ENCODE data around the gene RPL3. TPM values are rescaled to one million over a fixed set of nuclear protein-coding genes. Genes with fewer than 3 reads are reported as not detected.

Gene RPL3
- polyA plus RNA-seq, 2 donors: 1,521 to 2,885 TPM

DNA sequence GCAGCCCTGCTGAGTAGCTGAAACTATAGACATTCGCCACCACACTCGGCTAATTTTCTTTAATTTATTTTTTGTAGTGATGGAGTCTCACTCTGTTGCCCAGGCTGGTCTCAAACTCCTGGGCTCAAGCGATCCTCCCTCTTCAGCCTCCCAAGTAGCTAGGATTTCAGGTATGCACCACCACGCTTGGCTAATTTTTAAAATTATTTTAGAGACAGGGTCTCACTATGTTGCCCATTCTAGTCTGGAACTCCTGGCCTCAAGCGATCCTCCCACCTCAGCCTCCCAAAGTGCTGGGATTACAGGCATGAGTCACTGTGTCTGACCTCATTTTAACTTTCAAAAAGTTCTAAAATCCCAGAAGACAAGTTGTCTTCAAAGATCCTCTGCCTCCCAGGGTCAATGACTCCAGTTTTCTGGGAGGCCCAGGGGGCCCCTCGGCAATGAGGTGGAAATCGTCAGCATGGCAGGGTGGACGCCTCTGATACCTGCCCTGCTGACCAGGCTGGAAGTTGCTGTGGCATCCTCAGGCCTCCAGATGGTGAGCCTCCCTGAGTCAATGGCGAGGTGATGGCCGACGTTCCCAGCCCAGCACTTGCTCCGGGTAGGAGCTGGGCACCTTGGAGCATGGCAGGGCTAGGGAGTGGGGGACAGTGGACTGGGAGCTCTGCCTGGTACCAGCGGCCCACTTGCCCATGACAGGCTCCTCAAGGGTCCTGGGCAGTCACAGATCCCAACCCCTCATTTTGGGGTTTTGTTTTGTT, 31.1 kb downstream of the RPL3 start:
- Histone ChIP-seq H3K27ac (ENCODE audit: low read depth in 2 of 2, low read length in 1 of 2) (no peak overlapping the region), H3K36me3 (ENCODE audit: control insufficient read depth in 2 of 2, insufficient read depth in 2 of 2, low read length in 1 of 2) (no peaks in the 10 kb centered on the region), H3K4me3 (ENCODE audit: low read depth in 1 of 2, low read length in 2 of 2) (no peak overlapping the region), H3K9me3 (ENCODE audit: control insufficient read depth in 2 of 2, insufficient read depth in 1 of 2, low read depth in 1 of 2, low read length in 1 of 2) (peaks cover 0 to 7% of the 10 kb centered on the region in 2 donors), H3K27me3 (ENCODE audit: control insufficient read depth in 1 of 2, insufficient read depth in 2 of 2, low read length in 2 of 2) (no peaks in the 10 kb centered on the region), H3K4me1 (ENCODE audit: control insufficient read depth in 2 of 2, insufficient read depth in 2 of 2, low read length in 1 of 2) (peaks cover 8 to 34% of the 10 kb centered on the region in 2 donors)
- 94 to 97% methylated on average over 13 of the region's 13 CpGs for WGBS, 2 donors

DNA sequence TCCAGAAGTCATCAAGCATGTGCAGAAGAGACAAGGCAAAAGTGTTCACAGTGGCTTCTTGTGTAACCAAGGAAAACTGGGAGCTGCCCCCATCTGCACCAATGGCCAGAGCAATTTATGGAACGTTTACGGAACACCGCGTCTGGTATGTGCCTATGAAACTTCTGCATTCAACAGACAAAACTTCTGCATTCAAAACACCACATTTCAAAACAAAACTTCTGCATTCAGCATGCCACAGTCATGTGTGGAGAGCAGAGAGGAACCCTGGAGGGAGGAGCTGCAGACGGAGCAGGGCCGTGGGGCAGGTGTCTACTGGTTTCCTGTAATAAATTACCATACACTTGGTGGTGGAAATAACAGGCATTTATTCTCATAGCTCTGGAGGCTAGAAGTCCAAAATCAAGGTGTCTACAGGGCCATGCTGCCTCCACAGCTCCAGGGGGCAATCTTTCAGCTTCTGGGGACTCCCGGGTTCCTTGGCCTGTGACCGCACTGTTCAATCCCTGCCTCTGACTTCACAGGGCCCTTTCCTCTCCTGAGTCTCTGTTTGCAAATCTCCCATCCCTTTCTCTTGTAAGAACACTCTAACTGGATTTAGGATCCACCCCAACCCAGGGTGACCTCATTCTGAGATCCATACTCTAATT, 32.2 kb downstream of the RPL3 start:
- H3K36me3 ChIP-seq (ENCODE audit: control insufficient read depth in 2 of 2, insufficient read depth in 2 of 2, low read length in 1 of 2): no peaks in the 10 kb centered on the region
- no peak overlapping the region for H3K4me3 ChIP-seq (ENCODE audit: low read depth in 1 of 2, low read length in 2 of 2)
- H3K27ac ChIP-seq (ENCODE audit: low read depth in 2 of 2, low read length in 1 of 2): no peak overlapping the region
- H3K4me1 ChIP-seq (ENCODE audit: control insufficient read depth in 2 of 2, insufficient read depth in 2 of 2, low read length in 1 of 2): peaks cover 14 to 40% of the 10 kb centered on the region in 2 donors
- H3K9me3 ChIP-seq (ENCODE audit: control insufficient read depth in 2 of 2, insufficient read depth in 1 of 2, low read depth in 1 of 2, low read length in 1 of 2): peaks cover 0 to 7% of the 10 kb centered on the region in 2 donors
- no peaks in the 10 kb centered on the region for H3K27me3 ChIP-seq (ENCODE audit: control insufficient read depth in 1 of 2, insufficient read depth in 2 of 2, low read length in 2 of 2)
- WGBS, 2 donors: 68 to 72% methylated on average over 8 of the region's 8 CpGs

DNA sequence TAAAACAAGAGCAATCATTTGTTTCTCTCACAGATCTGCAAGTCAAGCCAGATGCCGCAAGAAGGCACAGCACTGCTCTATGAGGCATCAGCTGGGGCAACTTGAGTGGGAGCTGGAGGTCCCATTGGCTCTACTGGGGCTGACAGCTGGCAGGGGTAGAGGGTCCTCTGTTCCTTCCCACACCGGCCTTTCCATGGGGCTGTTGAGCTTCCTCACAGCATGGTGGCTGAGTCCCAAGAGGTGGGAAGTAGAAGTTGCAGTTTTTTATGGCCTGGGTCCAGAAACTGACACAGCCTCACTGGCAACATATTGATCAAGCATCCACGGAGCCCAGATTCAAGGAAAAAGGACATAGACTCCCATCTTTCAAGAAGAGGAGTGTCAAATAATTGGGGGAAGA, 34.4 kb downstream of the RPL3 start:
- Histone ChIP-seq H3K27ac (ENCODE audit: low read depth in 2 of 2, low read length in 1 of 2) (no peak overlapping the region), H3K4me1 (ENCODE audit: control insufficient read depth in 2 of 2, insufficient read depth in 2 of 2, low read length in 1 of 2) (peaks cover 11 to 22% of the 10 kb centered on the region in 2 donors)
- WGBS, 2 donors: 88 to 90% methylated on average over 3 of the region's 3 CpGs

DNA sequence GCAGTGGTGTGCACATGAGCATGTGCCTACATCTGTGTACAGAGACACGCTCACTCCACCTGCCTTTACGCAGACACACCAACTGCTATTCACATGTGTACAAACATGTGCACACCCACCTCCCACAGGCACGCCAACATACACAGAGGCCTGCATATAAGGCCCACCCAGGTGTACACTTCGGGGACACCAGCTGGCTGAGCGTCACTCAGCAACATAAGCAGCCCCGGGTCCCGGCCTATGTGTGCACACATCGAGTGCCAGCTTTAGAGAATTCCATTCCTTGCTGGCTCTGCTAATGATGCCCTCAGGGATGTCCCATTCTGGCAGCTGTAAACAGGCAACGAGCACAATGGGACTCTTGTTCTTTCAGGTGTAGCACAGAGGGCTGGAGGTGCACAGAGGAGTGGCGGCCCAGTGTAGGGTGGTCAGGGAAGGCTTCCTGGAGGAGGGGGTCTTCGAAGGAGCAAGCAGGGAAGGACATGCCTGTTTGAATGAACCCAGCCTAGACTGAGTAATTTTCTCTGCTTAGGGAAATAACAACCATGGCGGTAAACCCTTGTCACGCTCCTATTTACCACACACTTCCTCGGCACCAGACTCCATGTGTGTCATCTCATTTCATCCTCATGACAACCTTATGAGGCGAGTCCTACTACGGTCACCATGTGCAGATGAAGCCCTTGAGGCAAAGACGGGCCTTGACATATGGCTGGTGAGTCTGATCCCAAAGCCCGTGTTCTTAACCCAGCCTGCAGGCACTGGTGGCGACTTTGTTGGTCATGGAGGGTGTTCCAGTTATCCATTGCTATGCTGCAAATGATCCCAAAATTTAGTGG, 35.1 kb downstream of the RPL3 start:
- no peaks in the 10 kb centered on the region for H3K27me3 ChIP-seq (ENCODE audit: control insufficient read depth in 1 of 2, insufficient read depth in 2 of 2, low read length in 2 of 2)
- 71 to 83% methylated on average over 19 of the region's 19 CpGs for WGBS, 2 donors
- no peak overlapping the region for H3K4me3 ChIP-seq (ENCODE audit: low read depth in 1 of 2, low read length in 2 of 2)
- no peaks in the 10 kb centered on the region for H3K36me3 ChIP-seq (ENCODE audit: control insufficient read depth in 2 of 2, insufficient read depth in 2 of 2, low read length in 1 of 2)
- H3K27ac ChIP-seq (ENCODE audit: low read depth in 2 of 2, low read length in 1 of 2): peak overlapping the region in 1 of 2 donors; percentile 44
- peaks cover 0 to 7% of the 10 kb centered on the region in 2 donors for H3K9me3 ChIP-seq (ENCODE audit: control insufficient read depth in 2 of 2, insufficient read depth in 1 of 2, low read depth in 1 of 2, low read length in 1 of 2)
- peaks cover 11 to 20% of the 10 kb centered on the region in 2 donors for H3K4me1 ChIP-seq (ENCODE audit: control insufficient read depth in 2 of 2, insufficient read depth in 2 of 2, low read length in 1 of 2)

More for the DNA sequence above, 34.4 kb downstream of the RPL3 start:
- H3K36me3 ChIP-seq (ENCODE audit: control insufficient read depth in 2 of 2, insufficient read depth in 2 of 2, low read length in 1 of 2): no peaks in the 10 kb centered on the region
- H3K27me3 ChIP-seq (ENCODE audit: control insufficient read depth in 1 of 2, insufficient read depth in 2 of 2, low read length in 2 of 2): no peaks in the 10 kb centered on the region
- H3K9me3 ChIP-seq (ENCODE audit: control insufficient read depth in 2 of 2, insufficient read depth in 1 of 2, low read depth in 1 of 2, low read length in 1 of 2): peaks cover 0 to 7% of the 10 kb centered on the region in 2 donors
- no peak overlapping the region for H3K4me3 ChIP-seq (ENCODE audit: low read depth in 1 of 2, low read length in 2 of 2)

DNA sequence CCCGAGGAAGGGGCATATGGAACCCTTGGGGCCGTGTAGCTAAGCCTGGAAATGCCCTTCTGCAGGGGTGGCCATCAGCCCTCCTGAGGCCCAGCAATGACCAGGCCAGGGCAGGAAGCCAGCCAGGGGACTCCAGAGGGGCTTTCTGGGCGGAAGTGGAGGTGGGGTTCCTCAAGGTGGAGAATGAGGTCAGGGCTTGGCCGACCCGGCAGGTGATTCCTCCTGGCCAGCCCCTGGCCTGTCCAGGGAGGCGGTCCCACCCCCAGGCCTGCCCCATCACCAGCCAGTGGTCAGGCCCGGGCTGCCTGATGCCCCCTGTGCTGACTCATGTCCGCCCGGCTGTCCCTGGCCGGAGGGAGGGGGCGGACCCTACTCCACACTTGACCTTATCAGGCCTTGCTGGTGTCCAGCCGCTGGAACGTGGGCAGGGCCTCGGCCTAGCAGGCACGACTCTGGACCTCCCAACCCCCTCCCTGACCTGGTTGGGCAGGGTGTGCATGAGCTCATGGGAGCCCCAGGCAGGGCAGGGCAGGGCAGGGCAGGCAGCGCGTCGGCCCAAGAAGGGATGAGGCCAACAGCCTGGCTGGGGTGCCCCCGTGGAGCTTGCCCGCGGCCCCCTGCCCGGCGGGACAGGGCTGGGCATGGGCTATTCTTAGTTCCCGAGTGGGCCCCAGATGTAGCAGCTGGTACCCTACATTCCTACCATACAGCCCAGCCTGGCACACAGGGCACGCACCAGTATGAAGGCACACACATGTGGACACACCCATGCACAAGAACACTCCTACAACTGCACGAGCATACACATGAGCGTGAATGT, 35.9 kb downstream of the RPL3 start:
- Histone ChIP-seq H3K27me3 (ENCODE audit: control insufficient read depth in 1 of 2, insufficient read depth in 2 of 2, low read length in 2 of 2) (no peaks in the 10 kb centered on the region), H3K36me3 (ENCODE audit: control insufficient read depth in 2 of 2, insufficient read depth in 2 of 2, low read length in 1 of 2) (no peaks in the 10 kb centered on the region), H3K9me3 (ENCODE audit: control insufficient read depth in 2 of 2, insufficient read depth in 1 of 2, low read depth in 1 of 2, low read length in 1 of 2) (peaks cover 0 to 7% of the 10 kb centered on the region in 2 donors), H3K4me1 (ENCODE audit: control insufficient read depth in 2 of 2, insufficient read depth in 2 of 2, low read length in 1 of 2) (peaks cover 11 to 20% of the 10 kb centered on the region in 2 donors), H3K27ac (ENCODE audit: low read depth in 2 of 2, low read length in 1 of 2) (peak overlapping the region; percentile 29 to 44), H3K4me3 (ENCODE audit: low read depth in 1 of 2, low read length in 2 of 2) (no peak overlapping the region)
- 48 to 73% methylated on average over 26 to 27 of the region's 27 CpGs for WGBS, 2 donors

DNA sequence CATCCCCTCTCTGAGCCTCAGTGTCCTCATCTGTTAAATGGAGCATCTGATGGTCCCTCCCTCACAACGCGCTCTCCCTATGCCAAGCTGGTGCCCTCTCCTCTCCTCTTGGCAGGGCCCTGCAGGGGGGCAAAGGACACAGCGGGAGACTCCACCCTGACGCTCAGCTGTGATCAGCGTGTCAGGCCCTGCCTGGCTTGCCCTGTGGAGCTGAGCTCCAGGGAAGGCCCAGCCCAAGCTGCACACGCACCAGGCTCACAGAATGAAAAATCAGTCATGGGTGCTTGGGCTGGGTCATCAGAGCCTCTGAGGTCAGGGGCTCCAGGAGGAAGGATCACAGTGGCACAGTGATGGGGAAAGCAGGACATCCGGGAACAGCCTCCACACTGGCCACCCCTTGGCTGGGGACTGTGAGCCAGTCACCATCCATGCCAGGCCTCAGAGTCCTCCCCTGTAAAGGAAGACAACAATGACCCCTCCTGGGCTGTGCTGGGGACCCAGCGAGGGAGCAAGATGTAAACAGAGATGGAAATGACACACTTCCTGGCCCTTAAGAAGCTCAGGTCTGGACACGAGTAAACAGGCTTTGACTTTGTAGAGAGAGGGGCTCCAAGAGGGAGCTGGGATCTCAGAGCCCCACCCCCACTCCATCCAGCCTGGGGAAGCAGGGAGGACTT, 36.6 kb downstream of the RPL3 start:
- H3K9me3 ChIP-seq (ENCODE audit: control insufficient read depth in 2 of 2, insufficient read depth in 1 of 2, low read depth in 1 of 2, low read length in 1 of 2): peaks cover 0 to 7% of the 10 kb centered on the region in 2 donors
- no peak overlapping the region for H3K4me3 ChIP-seq (ENCODE audit: low read depth in 1 of 2, low read length in 2 of 2)
- peaks cover 11 to 20% of the 10 kb centered on the region in 2 donors for H3K4me1 ChIP-seq (ENCODE audit: control insufficient read depth in 2 of 2, insufficient read depth in 2 of 2, low read length in 1 of 2)
- no peaks in the 10 kb centered on the region for H3K27me3 ChIP-seq (ENCODE audit: control insufficient read depth in 1 of 2, insufficient read depth in 2 of 2, low read length in 2 of 2)
- peak overlapping the region; percentile 29 to 47 for H3K27ac ChIP-seq (ENCODE audit: low read depth in 2 of 2, low read length in 1 of 2)
- WGBS, 2 donors: 55 to 66% methylated on average over 9 of the region's 9 CpGs
- H3K36me3 ChIP-seq (ENCODE audit: control insufficient read depth in 2 of 2, insufficient read depth in 2 of 2, low read length in 1 of 2): no peaks in the 10 kb centered on the region

DNA sequence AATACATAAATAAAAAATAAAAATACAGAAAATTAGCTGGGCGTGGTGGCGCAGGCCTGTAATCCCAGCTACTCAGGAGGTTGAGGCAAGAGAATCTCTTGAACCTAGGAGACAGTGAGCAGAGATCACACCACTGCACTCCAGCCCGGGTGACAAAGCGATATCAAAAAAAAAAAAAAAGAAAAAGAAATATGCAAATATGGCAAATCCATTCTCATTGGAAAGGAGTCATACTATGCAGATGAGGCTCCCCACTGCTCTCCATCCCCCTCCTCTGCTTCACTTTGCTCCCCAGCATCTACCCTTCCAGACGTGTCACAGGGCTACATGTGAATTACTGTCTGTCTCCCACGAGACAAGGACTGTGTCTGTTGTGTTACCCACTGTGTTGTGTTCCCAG, 38.3 kb downstream of the RPL3 start:
- H3K4me1 ChIP-seq (ENCODE audit: control insufficient read depth in 2 of 2, insufficient read depth in 2 of 2, low read length in 1 of 2): peaks cover 11 to 20% of the 10 kb centered on the region in 2 donors
- H3K36me3 ChIP-seq (ENCODE audit: control insufficient read depth in 2 of 2, insufficient read depth in 2 of 2, low read length in 1 of 2): no peaks in the 10 kb centered on the region
- WGBS, 2 donors: 85 to 88% methylated on average over 6 of the region's 6 CpGs
- no peaks in the 10 kb centered on the region for H3K27me3 ChIP-seq (ENCODE audit: control insufficient read depth in 1 of 2, insufficient read depth in 2 of 2, low read length in 2 of 2)
- H3K4me3 ChIP-seq (ENCODE audit: low read depth in 1 of 2, low read length in 2 of 2): no peak overlapping the region
- H3K9me3 ChIP-seq (ENCODE audit: control insufficient read depth in 2 of 2, insufficient read depth in 1 of 2, low read depth in 1 of 2, low read length in 1 of 2): peaks cover 0 to 7% of the 10 kb centered on the region in 2 donors
- H3K27ac ChIP-seq (ENCODE audit: low read depth in 2 of 2, low read length in 1 of 2): no peak overlapping the region

DNA sequence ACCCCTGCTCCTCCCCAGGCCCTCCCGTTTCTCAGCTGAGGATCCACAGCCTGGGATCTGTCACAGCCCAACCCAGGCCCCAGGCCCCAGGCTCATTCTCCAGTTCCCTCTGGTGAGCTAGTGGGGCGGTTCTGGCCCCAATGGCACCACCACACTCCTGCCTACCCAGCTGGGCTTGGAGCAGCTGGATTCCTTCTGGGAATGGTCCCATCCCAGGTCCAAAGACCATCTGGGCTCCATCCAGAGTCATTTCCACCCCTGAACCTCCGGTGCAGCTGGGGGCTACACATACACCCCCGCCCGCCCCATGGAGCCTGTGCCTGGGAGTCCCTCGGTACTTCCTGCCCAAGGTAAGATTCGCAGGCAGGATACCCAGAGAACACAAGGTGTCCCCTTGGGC, 39.2 kb downstream of the RPL3 start:
- Histone ChIP-seq H3K27ac (ENCODE audit: low read depth in 2 of 2, low read length in 1 of 2) (no peak overlapping the region), H3K4me3 (ENCODE audit: low read depth in 1 of 2, low read length in 2 of 2) (no peak overlapping the region), H3K4me1 (ENCODE audit: control insufficient read depth in 2 of 2, insufficient read depth in 2 of 2, low read length in 1 of 2) (peaks cover 11 to 20% of the 10 kb centered on the region in 2 donors), H3K36me3 (ENCODE audit: control insufficient read depth in 2 of 2, insufficient read depth in 2 of 2, low read length in 1 of 2) (no peaks in the 10 kb centered on the region), H3K27me3 (ENCODE audit: control insufficient read depth in 1 of 2, insufficient read depth in 2 of 2, low read length in 2 of 2) (no peaks in the 10 kb centered on the region), H3K9me3 (ENCODE audit: control insufficient read depth in 2 of 2, insufficient read depth in 1 of 2, low read depth in 1 of 2, low read length in 1 of 2) (peaks cover 0 to 6% of the 10 kb centered on the region in 2 donors)
- 79 to 83% methylated on average over 7 of the region's 7 CpGs for WGBS, 2 donors
